Stimulated activated naive CD8-positive, alpha-beta T cell treated with anti-CD3 and anti-CD28 coated beads, Interleukin-15, amount 100 ng/mL, for 72 hours (primary cell): ENCODE measurements around the gene ETV2.

ENCODE experiments used
- ATAC-seq: fragments of 150-1000 bp; cut with Tn5 transposase; 2 replicates; pipeline ENCODE4 v1.10.0; 2021; ENCODE audit warnings: mild to moderate bottlenecking, moderate library complexity
- DNase-seq, 2 donors: peaks; one replicate each; pipeline ENCODE4 v3.0.0; 2021 to 2022
- H3K27ac Mint-ChIP-seq, 2 donors: one replicate each; pipeline ENCODE4 v1.8.0; 2022; ENCODE audit warnings: mild to moderate bottlenecking in 2 of 2, mixed read lengths in 2 of 2, moderate library complexity in 2 of 2
- H3K27me3 Mint-ChIP-seq: one replicate; pipeline ENCODE4 v1.8.0; 2022; ENCODE audit warnings: mixed read lengths
- H3K4me1 Mint-ChIP-seq: one replicate; pipeline ENCODE4 v1.8.0; 2022; ENCODE audit warnings: mild to moderate bottlenecking, mixed read lengths
- H3K4me3 Mint-ChIP-seq, 2 donors: one replicate each; pipeline ENCODE4 v1.8.0; 2022; ENCODE audit warnings: mild to moderate bottlenecking in 2 of 2, mixed read lengths in 2 of 2, moderate library complexity in 1 of 2
- H3K9me3 Mint-ChIP-seq, 2 donors: one replicate each; pipeline ENCODE4 v1.8.0; 2022; ENCODE audit warnings: mixed read lengths in 2 of 2

ETV2 gene

DNA sequence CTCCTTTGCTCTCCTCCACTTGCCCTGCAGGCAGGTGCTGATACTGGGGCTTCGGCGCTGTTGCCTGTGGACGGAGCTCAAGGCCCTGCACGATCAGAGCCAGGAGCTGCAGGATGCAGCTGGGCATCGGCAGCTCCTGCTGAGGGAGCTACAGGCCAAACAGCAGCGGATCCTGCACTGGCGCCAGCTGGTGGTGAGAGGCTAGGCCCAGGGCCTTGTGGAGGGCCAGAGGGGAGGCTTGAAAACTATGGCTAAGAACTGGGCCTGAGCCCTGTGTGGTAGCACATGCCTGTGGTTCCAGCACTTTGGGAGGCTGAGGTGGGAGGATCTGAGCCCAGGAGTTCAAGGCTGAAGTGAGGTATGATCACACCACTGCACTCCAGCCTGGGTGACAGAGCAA lies 22.7 kb upstream of the ETV2 start:
- ATAC-seq: no peak
- no peak for DNase-seq
- no peaks in the 10 kb centered on the region for H3K9me3 Mint-ChIP-seq
- H3K4me3 Mint-ChIP-seq: no peak overlapping the region
- no peaks in the 10 kb centered on the region for H3K27me3 Mint-ChIP-seq
- no peak overlapping the region for H3K27ac Mint-ChIP-seq
- H3K4me1 Mint-ChIP-seq: peaks cover 2% of the 10 kb centered on the region

DNA sequence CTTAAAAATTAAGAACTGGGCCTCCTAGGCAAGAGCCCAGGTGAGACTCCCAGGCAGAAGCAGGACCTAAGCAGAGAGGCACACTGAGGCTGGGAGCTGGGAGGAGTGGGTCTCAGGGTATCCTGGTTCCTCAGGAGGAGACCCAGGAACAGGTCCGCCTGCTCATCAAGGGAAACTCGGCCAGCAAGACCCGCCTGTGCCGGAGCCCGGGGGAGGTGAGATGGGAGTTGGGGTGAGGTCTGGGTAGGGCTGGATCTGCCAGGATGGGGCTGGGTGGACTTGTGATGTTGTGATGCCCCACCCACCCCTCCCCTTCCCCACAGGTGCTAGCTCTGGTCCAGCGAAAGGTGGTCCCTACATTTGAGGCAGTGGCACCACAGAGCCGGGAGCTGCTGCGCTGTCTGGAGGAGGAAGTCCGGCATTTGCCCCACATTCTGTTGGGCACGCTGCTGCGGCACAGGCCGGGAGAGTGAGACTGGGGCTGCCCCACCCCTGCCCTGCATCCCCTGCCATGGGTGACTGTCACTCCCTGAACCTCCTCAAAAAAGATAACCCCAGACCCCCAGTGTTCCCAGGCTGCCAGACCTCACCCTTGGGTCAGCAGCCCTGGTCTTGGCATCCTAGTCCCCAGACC lies 22.1 kb upstream of the ETV2 start:
- H3K4me1 Mint-ChIP-seq: no peaks in the 10 kb centered on the region
- no peak overlapping the region for H3K4me3 Mint-ChIP-seq
- ATAC-seq: no peak
- no peak for DNase-seq
- H3K27me3 Mint-ChIP-seq: no peaks in the 10 kb centered on the region
- no peak overlapping the region for H3K27ac Mint-ChIP-seq
- H3K9me3 Mint-ChIP-seq: no peaks in the 10 kb centered on the region

DNA sequence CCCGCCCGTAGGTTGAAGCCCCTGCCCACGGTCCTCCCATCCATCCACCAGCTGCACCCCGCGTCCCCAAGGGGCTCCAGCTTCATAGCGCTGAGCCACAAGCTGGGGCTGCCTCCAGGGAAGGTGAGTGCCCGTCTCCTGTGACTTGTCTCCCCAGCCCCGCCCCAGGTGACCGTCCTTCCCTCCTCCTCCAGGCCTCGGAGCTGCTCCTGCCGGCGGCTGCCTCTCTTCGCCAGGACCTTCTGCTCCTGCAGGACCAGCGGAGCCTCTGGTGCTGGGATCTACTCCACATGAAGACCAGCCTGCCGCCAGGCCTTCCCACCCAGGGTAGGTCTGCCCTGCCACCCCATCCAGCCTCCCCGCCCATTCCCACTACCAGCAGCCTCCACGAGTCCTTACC lies 21.5 kb upstream of the ETV2 start:
- ATAC-seq (no peak), DNase-seq (no peak)
- Mint-ChIP-seq H3K9me3 (no peaks in the 10 kb centered on the region), H3K4me3 (no peak overlapping the region), H3K4me1 (no peaks in the 10 kb centered on the region), H3K27me3 (no peaks in the 10 kb centered on the region), H3K27ac (no peak overlapping the region)

DNA sequence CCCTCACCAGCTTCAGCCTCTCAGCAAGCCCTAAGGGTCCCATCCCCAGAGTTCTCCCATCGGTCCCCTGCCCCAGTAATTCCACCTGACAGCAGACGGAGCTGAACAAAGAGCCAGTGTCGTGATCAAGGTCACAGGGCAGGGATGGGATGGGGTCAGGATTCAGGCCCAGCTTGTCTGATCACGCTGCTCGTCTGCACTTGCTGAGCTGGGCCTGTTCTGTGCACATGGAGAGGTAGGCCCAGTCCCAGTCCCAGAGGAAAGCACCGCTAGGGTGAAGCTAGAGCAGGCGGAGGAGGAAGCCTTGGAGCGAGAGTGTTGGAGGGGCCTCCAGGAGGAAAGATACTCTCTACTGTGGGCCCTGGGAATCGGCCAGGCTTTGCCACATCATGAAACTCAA lies 19.8 kb upstream of the ETV2 start:
- no peaks in the 10 kb centered on the region for H3K9me3 Mint-ChIP-seq
- peak overlapping the region; percentile 24 to 54 for H3K27ac Mint-ChIP-seq
- no peak for DNase-seq
- no peaks in the 10 kb centered on the region for H3K27me3 Mint-ChIP-seq
- H3K4me1 Mint-ChIP-seq: no peaks in the 10 kb centered on the region
- no peak for ATAC-seq
- H3K4me3 Mint-ChIP-seq: no peak overlapping the region

DNA sequence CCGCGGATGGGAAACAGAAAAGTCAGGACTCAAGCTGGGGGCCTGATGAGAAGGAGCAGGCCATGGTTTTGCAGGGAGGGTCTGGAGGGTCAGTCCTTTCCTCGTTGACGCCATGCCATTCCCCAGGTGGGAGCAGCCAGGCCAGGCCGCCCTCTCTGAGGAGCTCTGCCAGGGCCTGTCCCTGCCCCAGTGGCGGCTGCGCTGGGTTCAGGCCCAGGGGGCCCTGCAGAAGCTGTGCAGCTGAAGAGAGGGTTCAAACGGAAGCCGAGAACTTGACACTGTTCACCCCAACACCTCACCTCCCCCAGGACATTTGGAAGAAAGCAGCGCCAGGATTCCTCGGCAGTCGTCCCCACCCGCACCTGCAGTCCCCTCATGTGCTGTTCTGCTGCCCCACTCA lies 18.8 kb upstream of the ETV2 start:
- H3K27me3 Mint-ChIP-seq: no peaks in the 10 kb centered on the region
- H3K9me3 Mint-ChIP-seq: no peaks in the 10 kb centered on the region
- peak overlapping the region in 1 of 2 donors; percentile 24 for H3K27ac Mint-ChIP-seq
- no peaks in the 10 kb centered on the region for H3K4me1 Mint-ChIP-seq
- DNase-seq: no peak
- peak; percentile 26 for ATAC-seq
- H3K4me3 Mint-ChIP-seq: no peak overlapping the region

DNA sequence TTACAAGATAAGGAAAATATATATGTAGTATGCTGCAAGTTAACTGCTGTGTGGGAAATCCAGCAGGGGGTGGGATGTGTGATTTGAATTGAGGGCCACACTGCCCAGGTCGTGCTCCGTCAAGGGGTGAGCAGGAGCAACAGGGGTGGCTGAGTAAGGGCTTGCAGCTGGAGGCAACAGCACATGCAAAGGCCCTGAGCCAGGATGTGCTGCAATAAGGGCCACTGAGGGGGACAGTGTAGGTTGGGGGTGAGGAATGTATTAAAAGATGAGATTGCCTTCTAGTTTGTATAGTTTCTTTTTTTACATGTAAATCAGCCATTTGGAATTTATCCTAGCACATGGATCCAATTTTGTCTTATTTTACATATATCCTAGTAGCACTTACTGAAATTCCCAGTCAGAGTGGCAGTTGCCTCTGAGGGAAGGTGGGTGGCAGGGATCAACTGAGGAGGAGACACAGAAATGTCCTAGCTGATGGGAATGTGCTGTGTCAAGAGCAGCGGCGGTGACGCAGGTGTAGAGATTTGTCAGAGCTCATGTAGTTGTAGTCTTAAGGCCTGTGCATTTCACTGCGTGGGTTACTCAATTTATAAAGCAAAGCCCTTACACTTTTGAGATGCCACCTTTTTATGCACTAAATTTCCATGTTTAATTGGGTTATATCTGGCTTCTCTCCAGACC lies 18.1 kb upstream of the ETV2 start:
- DNase-seq (no peak), ATAC-seq (no peak)
- no peaks in the 10 kb centered on the region for H3K27me3 Mint-ChIP-seq
- H3K9me3 Mint-ChIP-seq: no peaks in the 10 kb centered on the region
- no peak overlapping the region for H3K4me3 Mint-ChIP-seq
- H3K27ac Mint-ChIP-seq: no peak overlapping the region
- H3K4me1 Mint-ChIP-seq: peaks cover 7% of the 10 kb centered on the region

DNA sequence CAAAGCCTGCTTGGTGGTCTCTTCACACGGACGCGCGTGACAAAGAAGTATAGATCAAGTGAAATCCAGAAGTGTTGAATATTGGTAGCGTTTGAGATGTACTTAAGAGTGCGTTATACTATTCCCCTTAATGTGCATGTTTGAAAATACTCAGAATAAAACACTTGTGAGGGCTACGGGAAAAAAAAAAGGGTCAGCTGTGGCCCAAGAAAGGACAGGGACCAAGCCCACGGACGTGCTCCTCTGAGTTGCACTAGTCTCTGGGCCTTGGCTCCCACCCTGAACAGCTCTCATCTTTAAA lies 13.3 kb upstream of the ETV2 start:
- DNase-seq (no peak), ATAC-seq (no peak)
- peak overlapping the region; percentile 93 to 97 for H3K27ac Mint-ChIP-seq
- H3K27me3 Mint-ChIP-seq: no peaks in the 10 kb centered on the region
- peak overlapping the region; percentile 89 to 90 for H3K4me3 Mint-ChIP-seq
- peaks cover 35% of the 10 kb centered on the region for H3K4me1 Mint-ChIP-seq
- H3K9me3 Mint-ChIP-seq: no peaks in the 10 kb centered on the region

DNA sequence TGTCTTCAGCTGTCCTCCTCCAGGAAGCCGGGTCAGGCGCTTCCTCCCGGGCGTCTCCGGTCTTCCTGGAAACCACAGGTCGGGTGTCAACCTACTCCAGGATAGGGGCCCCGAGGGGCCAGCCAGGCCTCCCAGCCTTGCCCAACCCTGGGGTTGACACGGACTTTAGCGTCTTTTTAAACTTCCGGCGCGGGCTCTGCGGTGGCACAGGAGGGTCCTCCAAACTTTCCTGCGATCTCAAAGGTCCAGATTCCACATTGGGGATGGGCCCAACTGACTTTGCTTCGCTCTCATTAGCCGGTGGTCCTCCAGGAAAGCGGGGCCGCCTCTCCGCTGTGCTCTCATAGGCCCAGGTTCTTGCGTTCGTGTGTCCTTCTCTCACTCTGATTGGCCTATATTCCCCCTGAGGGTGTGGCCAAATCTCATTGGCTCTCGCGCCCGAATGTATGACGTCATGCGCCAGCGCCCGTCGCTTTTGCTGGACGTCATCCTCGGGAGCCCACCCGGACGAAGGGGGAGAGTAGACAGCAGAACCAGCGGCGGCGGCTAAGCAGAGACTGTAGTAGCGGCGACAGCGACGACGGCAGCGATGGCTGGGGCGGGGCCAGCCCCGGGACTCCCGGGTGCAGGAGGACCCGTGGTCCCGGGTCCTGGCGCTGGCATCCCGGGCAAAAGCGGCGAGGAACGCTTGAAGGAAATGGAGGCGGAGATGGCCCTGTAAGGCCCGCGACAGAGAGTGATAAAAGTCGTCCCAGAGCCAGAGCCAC lies 12.8 kb upstream of the ETV2 start, which contains the start of gene RBM42:
Gene RBM42, plus strand, starts transcription at position 472 of the 767 bp plus-strand sequence. Its CDS starts 118 bp downstream, at position 590.
- ATAC-seq (peak; percentile 100), DNase-seq (peak; percentile 97 to 98)
- no peaks in the 10 kb centered on the region for H3K27me3 Mint-ChIP-seq
- H3K4me3 Mint-ChIP-seq: peak within 1 kb of the TSS; percentile 89 to 90
- peaks cover 35% of the 10 kb centered on the region for H3K4me1 Mint-ChIP-seq
- H3K27ac Mint-ChIP-seq: peak within 1 kb of the TSS; percentile 93 to 97
- no peaks in the 10 kb centered on the region for H3K9me3 Mint-ChIP-seq

DNA sequence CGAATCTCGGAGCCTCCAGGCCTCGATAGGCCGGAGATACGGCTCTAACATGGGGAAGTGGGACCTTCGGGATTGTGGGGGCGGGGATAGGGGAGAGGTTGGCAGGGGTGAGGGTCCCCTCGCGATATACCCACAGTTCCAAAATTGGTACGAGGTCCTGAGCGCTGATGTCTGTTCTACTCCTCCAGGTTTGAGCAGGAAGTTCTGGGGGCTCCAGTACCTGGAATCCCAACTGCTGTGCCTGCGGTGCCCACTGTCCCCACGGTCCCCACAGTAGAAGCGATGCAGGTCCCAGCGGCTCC lies 12.3 kb upstream of the ETV2 start:
- ATAC-seq (no peak), DNase-seq (no peak)
- Mint-ChIP-seq H3K4me1 (peaks cover 35% of the 10 kb centered on the region), H3K4me3 (peak overlapping the region; percentile 89 to 90), H3K27me3 (no peaks in the 10 kb centered on the region), H3K27ac (peak overlapping the region; percentile 93 to 97), H3K9me3 (no peaks in the 10 kb centered on the region)

DNA sequence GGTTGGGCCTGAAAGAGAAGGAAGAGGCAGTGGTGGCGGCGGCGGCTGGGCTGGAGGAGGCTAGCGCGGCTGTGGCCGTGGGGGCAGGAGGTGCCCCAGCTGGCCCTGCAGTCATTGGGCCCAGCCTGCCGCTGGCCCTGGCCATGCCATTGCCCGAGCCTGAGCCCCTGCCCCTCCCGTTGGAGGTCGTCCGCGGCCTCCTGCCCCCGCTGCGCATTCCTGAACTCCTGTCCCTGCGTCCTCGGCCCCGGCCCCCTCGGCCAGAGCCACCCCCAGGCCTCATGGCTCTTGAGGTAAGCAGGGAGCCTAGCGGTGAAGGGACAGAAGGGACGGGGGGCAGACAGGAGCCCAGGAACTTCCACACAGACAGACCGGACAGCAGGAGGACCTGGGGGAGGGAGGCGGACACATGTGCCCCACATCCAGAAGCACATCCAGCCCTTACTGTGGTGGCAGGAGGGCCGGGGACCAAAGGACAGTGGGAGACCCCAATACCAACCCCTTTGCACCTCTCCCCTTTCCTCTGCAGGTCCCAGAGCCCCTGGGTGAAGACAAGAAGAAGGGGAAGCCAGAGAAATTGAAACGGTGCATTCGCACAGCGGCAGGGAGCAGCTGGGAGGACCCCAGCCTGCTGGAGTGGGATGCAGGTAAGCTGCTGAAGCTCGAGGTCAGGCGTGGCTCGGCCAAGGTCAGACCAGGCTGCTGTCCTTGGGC lies 7.7 kb upstream of the ETV2 start:
- no peak overlapping the region for H3K27ac Mint-ChIP-seq
- H3K9me3 Mint-ChIP-seq: no peaks in the 10 kb centered on the region
- ATAC-seq (no peak), DNase-seq (no peak)
- H3K27me3 Mint-ChIP-seq: no peaks in the 10 kb centered on the region
- H3K4me3 Mint-ChIP-seq: no peak overlapping the region
- peaks cover 24% of the 10 kb centered on the region for H3K4me1 Mint-ChIP-seq

DNA sequence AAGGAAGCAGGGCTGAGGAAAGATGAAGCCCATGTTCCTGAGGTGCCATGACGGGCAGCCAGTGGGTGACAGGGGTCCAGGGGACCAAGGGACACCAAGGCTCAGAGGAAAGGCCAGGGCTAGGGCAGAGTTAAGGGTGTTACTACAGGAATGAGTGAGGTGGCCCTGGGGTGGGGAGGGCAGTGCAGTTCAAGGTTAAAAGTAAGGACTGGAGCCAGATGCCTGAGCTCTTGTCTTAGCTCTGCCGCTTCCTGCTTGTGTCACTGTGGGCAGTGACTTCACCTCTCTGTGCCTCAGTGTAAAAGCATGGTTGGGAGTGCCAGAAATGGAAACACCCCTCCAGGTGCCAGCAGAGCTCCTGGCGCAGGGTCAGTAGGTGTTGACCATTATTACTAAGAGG lies 4.9 kb upstream of the ETV2 start:
- Mint-ChIP-seq H3K27me3 (no peaks in the 10 kb centered on the region), H3K9me3 (no peaks in the 10 kb centered on the region), H3K4me1 (peaks cover 12% of the 10 kb centered on the region), H3K4me3 (no peak overlapping the region), H3K27ac (no peak overlapping the region)
- ATAC-seq (peak; percentile 25), DNase-seq (no peak)

DNA sequence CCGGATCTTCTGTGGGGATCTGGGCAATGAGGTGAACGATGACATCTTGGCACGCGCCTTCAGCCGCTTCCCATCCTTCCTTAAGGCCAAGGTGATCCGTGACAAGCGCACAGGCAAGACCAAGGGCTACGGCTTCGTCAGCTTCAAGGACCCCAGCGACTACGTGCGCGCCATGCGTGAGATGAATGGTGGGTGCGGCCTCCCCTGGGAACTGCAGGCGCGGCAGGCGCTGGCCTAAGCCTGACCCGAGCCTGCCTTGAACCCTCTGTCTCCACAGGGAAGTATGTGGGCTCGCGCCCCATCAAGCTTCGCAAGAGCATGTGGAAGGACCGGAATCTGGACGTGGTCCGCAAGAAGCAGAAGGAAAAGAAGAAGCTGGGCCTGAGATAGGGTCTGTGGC lies 4.4 kb upstream of the ETV2 start:
- Mint-ChIP-seq H3K27ac (peak overlapping the region in 1 of 2 donors; percentile 82), H3K27me3 (no peaks in the 10 kb centered on the region), H3K4me1 (peaks cover 14% of the 10 kb centered on the region), H3K9me3 (no peaks in the 10 kb centered on the region), H3K4me3 (no peak overlapping the region)
- DNase-seq: no peak
- no peak for ATAC-seq

DNA sequence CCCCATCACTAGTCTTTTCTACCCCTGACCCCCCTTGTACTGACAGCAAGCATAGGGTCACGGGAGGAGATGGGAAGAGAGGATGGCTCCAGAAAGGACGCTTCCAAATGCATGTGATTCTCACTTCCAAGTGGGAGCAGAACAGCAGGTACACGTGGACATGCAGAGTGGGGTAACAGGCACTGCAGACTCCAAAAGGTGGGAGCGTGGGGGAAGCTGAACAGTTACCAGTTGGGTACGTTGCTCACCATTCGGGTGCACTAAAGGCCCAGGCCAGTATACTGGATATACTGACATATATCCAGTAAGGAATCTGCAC lies 2.3 kb upstream of the ETV2 start:
- H3K27me3 Mint-ChIP-seq: no peaks in the 10 kb centered on the region
- H3K9me3 Mint-ChIP-seq: no peaks in the 10 kb centered on the region
- peaks cover 28% of the 10 kb centered on the region for H3K4me1 Mint-ChIP-seq
- H3K4me3 Mint-ChIP-seq: no peak overlapping the region
- ATAC-seq (no peak), DNase-seq (no peak)
- H3K27ac Mint-ChIP-seq: peak overlapping the region in 1 of 2 donors; percentile 75

DNA sequence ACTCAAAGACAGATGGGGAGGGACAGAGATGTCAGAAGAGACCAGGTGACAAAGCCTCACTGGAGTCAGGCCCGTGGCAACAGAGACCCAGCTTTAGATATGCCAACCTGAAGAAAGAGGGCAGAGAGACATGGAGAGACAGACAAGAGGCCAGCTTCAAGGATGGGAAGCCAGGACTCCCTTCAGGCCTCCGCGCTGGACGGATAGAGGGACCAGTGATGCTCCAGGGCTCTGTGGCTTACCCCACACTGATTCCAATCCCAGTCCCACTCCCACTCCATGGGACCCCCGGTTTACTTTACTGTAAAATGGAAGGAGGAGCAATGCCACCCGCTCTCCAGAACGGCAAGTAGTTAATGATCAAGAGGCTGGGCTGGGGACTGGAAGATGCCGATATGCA lies 1.7 kb upstream of the ETV2 start:
- ATAC-seq (no peak), DNase-seq (no peak)
- Mint-ChIP-seq H3K27ac (no peak overlapping the region), H3K4me3 (no peak overlapping the region), H3K9me3 (no peaks in the 10 kb centered on the region), H3K27me3 (no peaks in the 10 kb centered on the region), H3K4me1 (peaks cover 34% of the 10 kb centered on the region)

DNA sequence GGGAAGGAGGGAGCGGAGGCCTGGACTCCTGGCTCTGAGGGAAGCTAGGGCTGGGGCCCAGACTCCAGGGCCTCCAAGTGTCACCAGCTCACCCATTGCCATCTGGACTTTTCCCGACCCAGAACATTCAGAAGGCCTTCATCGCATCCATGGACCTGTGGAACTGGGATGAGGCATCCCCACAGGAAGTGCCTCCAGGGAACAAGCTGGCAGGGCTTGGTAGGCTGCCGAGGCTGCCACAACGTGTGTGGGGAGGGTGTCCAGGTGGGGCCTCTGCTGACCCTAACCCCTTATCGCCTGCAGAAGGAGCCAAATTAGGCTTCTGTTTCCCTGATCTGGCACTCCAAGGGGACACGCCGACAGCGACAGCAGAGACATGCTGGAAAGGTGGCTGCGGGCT lies 767 bp downstream of the ETV2 start:
- Mint-ChIP-seq H3K27me3 (no peaks in the 10 kb centered on the region), H3K4me3 (peak overlapping the region; percentile 85 to 89), H3K9me3 (no peaks in the 10 kb centered on the region), H3K4me1 (peaks cover 44% of the 10 kb centered on the region), H3K27ac (peak overlapping the region; percentile 57 to 86)
- DNase-seq: no peak
- no peak for ATAC-seq

DNA sequence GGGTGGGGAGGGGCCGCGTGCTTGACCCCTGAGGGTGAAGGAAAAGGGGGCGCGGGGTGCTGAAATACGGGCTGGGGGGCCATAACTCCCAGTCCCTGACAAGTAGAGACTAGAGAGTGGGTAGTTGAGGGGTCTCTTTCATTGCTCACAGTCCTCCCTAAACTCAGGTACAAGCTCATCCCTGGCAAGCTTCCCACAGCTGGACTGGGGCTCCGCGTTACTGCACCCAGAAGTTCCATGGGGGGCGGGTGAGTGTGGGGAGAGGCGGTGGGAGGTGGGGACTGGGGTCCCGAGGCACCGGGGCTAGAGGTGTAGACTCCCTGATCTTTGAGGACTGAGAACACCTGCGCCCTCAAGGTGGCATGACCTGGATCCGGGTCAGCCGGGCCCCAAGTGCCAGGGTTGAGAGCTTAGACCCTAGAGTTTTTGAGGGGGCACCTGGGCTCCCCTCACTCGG lies 1.3 kb downstream of the ETV2 start:
- DNase-seq (no peak), ATAC-seq (no peak)
- no peak overlapping the region for H3K27ac Mint-ChIP-seq
- H3K27me3 Mint-ChIP-seq: no peaks in the 10 kb centered on the region
- H3K4me3 Mint-ChIP-seq: peak overlapping the region; percentile 85 to 89
- no peaks in the 10 kb centered on the region for H3K9me3 Mint-ChIP-seq
- H3K4me1 Mint-ChIP-seq: peaks cover 44% of the 10 kb centered on the region
